NCI-H2107 (cell line): ENCODE data around the gene RAI14.

Experiments used
- DNase-seq: peaks from one replicate; lab custom pipeline; 2025; lab: John Stamatoyannopoulos, UW

The RAI14 gene

DNA sequence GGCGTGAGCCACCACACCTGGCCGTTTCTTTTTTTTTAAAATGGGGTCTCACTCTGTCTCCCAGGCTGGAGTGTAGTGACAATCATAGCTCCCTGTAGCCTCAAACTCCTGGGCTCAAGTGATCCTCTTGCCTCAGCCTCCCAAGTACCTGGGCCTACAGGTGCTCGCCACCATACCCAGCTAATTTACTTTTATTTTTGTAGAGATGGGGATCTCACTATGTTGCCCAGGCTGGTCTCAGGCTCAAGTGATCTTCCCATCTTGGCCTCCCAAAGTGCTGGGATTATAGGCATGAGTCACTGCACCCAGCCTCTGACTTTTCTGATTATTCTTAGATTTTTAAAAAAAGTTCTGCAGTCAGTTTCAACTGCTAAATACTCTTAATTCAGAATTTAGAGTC lies 21.3 kb downstream of the RAI14 start:
- DNase-seq, result no peak

- DNase-seq, result no peak
These were observed 24.8 kb downstream of the RAI14 start for GRCh38 chr5:34680896-34681295.

DNA sequence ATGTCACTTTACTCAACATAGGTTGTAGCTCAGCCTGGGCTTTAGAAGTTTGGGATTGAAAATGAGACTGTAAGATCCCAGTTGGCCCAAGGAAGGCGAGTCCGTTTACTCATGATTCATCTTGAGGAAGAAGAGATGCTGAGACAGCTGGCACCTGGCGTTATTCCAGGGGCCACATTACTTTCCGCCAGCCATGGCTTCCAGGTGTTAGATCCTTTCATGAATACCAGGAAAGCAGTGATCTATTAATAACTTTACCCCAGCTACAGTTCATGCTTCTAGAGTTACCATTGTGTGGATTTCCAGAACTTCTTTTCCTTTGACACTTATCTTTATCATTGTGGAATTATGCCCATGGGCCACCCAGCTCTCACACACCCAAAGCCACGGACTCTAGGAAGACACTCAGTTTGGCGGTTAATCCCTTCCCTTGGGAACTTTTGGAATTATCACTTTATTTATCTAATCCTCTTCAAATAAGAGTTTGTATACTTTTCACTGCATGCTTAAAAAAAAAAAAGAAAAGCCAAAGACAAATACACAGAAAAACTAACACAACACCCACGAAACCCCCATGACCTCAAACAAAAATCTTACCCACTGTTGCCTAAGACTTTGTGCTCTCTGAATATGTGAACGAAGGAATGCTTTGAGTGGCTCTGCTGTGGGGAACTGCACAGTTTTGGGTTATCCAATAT lies 26.9 kb downstream of the RAI14 start:
- no peak for DNase-seq

DNA sequence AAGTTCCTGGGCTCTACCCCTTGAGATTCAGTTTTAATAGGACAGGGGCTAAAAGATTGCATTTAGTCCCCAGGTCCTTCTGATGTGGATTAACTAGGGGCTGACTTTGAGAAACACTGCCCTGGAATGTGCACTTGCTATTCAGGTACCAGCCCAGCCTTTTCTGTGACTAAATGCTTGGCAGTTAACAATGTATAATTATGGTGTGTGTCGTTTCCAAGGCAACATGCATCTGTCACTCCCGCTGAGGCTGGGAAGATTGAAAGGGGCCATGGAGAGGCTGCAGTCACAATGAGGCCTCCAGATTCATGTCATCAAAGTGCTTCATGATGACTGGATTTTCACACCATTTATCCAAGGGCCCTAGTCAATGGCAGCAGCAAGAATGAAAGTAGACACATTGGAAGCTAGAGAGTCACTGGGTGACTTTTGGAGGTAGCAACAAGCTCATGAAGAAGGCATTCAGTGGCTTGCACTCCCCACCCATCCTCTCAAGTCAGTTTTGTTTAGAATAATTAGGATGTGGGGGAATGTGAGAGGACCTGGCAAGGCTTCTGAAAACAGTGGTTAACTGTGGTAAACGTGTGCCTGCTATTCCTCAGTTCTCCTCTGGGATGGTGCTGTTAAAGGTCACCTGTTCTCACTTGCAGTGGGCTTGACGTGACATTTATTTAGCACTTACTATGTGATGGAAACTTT lies 28.3 kb downstream of the RAI14 start:
- no peak for DNase-seq

DNA sequence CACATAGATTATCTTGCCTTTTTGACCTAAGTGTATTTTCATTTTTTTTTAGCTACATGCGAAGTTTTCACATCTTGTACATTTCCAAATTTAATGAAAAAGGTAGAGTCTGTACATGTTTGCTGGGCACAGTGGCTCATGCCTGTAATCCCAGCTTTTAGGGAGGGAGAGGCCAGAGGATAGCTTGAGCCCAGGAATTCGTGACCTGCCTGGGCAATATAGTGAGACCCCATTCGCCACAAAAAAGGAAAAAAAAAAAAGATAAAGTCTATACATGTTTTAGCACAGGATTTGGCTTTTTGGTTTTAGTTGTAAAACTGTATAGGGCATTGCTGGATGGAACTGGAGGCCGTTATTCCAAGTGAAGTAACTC lies 28.8 kb downstream of the RAI14 start:
- DNase-seq, result no peak

GRCh38 chr5:34685485-34686165 lies 29.5 kb downstream of the RAI14 start:
- no peak for DNase-seq

DNA sequence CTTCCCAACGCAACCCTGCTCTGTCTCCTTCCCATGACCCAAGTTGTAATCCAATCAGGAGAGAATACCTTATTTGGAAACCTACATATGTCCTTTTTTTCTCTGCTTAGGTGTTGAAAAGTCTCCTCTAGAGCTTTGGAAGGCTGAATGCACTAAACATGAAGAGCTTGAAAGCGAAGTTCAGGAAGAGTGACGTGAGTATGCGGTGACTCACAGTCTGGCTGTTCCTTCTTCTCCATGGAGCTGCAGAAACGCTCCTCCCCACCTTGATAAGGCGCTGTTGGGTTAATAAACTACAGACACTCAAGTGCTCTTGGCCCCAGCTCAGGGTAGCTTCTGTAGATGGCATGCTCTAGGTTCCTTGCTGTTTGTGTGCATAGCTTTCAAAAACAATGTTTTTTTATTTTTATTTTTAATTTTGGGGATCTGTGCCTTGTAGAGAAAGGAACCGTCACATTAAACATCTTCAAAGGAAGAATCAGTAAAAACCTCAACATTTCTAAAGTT lies 30.7 kb downstream of the RAI14 start:
- no peak for DNase-seq

DNA sequence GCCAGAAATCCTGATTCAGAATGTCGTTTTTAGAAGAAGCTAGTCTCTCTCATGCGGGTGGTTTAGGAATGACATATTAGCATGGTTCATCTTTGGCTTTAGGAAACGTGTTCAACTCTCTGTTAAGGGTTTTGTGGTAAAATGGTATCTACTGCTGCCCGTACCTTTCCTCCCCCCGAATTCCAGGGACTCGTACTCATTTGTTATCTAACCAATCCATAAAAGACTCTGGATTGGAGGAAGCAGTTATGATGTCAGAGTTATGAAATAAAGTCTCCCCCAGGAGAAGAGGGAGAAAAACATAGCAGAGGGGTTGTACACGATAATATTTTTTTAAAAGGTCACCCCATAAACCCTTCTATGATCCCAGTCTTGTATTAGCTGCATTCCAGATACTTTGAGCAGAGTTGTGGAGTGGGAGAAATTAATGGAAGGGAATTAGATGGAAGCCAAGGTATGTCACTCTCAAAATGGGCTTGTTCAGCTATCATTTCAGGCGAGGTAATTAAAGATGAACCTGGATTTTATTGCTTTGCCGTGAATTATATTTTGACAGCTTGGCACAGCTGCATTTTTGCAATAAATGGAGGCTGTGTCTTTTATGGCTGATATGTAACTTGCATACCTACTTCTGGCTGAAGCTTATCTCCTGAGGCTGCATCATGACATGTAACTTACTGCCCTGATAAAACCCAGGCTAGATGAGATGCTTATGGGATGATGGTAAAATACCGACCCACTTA lies 31.3 kb downstream of the RAI14 start:
- no peak for DNase-seq

GRCh38 chr5:34688015-34688810 lies 32.1 kb downstream of the RAI14 start:
- no peak for DNase-seq

DNA sequence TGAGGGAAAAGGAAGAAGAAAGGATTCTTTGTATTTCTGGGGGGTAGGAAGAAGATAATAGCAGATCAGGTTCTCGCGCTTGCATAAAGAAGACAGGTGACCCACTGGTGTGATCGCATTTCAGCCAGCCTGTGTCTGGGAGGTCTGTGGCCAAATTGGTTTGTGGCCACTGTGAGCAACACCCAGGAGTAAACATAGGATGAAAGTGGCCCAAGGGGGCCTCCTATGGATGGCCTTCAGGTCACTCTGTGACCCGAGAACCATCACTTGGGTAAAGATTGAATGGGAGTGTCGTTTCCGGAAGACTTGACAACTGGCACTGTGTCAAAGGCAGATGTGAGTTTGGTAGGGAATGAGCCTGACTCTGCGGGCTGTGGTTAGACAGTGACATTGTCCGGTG lies 34.2 kb downstream of the RAI14 start:
- no peak for DNase-seq

GRCh38 chr5:34690898-34691297 lies 34.8 kb downstream of the RAI14 start:
- DNase-seq, result no peak

- DNase-seq, result no peak
These were observed 35.2 kb downstream of the RAI14 start for GRCh38 chr5:34691326-34691725.

DNA sequence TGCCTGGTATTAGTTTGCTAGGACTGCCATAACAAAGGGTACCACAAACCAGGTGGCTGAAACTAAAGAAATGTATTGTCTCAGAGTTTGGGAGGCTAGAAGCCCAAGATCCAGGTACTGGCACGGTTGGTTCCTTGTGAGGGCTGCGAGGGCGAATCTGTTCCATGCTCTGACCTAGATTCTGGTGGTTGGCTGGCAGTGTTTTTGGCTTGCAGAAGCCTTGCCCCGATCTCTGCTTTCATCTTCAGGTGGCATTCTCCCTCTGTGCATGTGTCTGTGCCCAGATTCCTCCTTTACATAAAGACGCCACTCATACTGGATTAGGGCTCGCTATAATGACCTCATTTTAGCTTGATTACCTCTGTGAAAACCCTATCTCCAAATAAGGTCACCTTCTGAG lies 36.7 kb downstream of the RAI14 start:
- no peak for DNase-seq

DNA sequence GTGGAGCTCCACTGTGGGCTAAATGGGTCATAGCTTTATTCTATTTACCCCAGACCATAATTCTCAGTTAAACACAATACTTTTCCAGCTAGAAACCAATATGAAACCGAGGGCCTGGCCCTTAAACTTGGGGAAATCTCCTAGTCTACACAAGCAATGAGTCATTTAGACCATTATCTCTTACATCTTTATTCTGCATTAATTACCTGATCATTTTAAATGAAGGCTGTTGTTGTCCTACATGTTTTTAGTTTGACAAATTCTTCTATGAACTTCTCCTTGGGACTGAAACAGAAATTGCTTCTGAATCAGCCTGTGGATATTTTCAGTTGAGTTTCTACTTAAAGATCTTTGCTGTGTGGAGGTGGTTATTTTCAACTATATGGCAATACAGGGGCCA lies 37.9 kb downstream of the RAI14 start:
- no peak for DNase-seq

DNA sequence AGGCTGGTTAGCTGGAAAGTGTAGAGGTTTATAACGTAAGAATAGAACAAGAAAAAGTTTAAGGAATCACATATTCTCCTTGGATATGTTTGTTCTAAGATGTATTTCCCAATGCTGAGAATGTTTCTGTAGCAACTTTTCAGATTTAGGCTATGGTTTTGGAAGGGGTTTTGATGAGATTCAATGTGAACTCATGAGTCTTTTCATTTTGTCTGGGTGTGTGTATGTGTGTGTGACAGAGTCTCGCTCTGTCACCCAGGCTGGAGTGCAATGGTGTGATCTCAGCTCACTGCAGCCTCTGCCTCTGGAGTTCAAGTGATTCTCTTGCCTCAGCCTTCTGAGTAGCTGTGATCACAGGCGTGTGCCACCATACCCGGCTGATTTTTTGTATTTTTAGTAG lies 38.6 kb downstream of the RAI14 start:
- no peak for DNase-seq

GRCh38 chr5:34695275-34696027 lies 39.3 kb downstream of the RAI14 start:
- DNase-seq, result no peak

- DNase-seq, result no peak
These were observed 41.4 kb downstream of the RAI14 start for GRCh38 chr5:34697308-34698108.

GRCh38 chr5:34698109-34698419 lies 41.9 kb downstream of the RAI14 start:
- DNase-seq, result no peak

DNA sequence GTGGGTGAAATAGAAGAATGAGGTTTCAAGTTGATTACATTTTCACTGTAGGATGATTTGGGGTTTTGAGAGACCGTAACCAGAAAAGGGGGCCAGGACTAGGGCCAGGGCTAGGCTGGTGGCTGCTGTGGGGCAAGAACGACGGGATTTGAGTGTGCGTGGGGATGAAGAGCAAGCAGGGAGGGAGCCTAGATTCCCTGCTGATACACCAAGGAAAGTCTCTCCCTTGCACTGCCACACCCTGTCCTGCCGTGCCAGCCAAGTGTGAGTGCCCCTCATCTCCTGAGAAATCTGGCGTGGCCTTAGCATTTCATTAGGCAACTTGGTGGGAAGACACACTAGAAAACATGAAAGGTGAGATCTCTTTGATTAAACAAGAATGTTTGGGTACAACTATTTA lies 42.6 kb downstream of the RAI14 start:
- no peak for DNase-seq
